Activated CD4-positive, alpha-beta T cell treated with anti-CD3 and anti-CD28 coated beads for 1 hour (primary cell): ENCODE measurements around the gene FAM180A.

Experiments used
- DNase-seq: peaks from one replicate; pipeline ENCODE4 v3.0.0-alpha.2; 2020

The FAM180A gene

GRCh38 chr7:135736586-135737305 is 11.9 kb downstream of the FAM180A start:
- no peak for DNase-seq

DNA sequence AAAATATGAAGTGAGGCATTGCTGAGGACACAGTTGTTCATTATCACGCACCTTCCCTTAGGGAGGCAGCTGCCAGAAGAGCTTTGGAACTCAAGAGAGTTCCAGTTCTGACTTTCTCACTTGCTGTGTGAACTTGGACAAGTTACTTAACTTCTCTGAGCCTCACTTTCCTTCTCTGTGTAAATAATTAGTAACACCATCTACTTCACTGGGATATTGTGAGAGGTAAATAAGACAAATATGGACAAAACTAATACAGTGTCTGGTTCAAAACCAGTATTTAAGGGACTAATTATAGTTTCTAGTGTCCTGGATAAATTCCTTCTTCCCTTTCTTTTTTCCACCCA is 14.3 kb downstream of the FAM180A start:
- DNase-seq, result no peak

GRCh38 chr7:135733603-135734342 is 14.8 kb downstream of the FAM180A start:
- DNase-seq, result no peak

DNA sequence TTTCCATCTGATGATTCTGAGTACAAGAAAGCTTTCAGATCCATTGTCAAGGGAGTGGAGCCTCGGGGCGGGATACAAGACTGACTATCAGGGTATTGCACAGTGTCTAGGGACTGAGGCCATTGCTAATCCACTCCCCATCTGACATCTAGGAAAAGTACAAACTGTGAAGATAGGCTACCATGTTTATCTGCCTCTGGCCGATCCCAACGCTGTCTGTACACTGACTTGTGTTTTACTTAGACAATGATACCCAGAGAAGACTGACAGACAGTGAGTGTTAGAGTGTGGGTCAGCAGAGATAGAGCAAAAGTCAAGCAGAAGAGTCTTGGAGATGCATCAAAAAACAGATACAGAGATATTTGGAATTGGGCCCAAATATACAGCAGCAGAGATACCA is 17.5 kb downstream of the FAM180A start:
- DNase-seq, result no peak

DNA sequence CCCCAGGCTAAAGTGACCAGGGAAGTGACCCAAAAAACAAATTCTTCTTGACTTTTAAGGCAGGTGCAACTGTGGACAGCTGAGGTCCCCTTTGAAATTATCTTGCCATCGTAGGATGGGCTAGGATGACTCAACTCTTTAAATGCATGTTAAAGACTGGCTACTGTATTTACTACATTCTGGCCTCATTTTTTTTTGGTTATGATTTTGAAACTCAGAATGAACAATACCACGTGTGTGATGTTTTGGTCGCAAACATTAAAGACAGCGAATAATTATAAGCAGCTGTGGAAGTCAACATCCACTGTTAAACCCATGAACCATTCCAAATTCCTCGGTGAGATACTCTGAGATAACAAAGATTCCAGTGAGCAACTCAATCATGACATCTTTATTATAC is 19.4 kb downstream of the FAM180A start:
- no peak for DNase-seq

DNA sequence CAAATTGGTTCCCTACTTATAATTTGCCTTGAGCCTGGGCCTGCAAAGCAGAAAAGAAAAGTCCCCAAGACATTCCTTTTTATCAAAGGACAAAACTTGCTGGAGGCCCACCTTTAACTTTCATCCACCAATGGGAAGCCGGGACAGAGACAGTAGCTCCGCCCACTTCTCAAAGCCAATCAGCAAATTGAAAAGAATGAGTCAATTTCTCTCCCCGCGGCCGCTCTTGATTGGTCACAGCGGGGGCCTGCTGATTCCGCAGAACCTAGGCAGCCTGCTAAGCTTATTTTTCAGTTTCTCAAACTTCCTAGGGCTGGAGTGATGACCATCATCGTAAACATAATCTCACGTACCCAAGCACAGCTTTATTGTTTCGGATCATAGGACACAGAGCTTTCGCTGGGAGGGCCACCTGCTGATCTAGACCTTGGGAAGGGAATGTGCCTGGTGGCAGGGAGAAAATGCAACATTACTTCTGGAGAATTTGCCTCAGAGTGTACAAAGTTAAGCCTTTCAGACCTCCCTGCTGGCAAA is 20.4 kb downstream of the FAM180A start, which contains the start of gene SLC13A4:
SLC13A4 (minus strand) TSS at position 51 of the 534 bp plus-strand sequence. CDS start 690 bp downstream, outside the sequence.
- DNase-seq, result no peak

GRCh38 chr7:135726911-135727673 is 21.5 kb downstream of the FAM180A start:
- no peak for DNase-seq

DNA sequence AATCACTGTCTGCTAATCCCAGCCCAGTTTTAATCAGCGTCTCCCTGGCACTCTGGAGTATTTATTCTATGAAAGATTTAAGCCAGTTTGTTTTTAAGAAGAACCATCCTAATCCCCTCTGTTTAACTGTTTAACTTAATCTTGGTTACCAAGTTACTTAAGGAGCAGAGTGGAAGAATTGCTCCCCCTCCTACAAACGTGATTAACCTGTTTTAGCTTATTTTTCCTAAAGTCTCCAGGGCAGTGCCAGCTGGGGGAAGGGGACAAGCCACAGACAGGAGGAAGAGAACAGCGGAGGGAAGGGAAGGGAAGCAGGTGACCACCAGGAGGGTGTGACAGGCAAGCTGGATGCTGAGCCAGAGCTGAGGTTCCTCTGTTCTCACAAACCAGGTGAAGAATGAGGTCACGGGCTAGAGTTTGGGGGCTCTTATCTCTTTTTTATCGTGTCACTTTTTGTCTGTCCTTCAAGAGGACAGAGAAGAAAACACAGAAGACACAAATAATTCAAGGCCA is 22.3 kb downstream of the FAM180A start:
- no peak for DNase-seq

DNA sequence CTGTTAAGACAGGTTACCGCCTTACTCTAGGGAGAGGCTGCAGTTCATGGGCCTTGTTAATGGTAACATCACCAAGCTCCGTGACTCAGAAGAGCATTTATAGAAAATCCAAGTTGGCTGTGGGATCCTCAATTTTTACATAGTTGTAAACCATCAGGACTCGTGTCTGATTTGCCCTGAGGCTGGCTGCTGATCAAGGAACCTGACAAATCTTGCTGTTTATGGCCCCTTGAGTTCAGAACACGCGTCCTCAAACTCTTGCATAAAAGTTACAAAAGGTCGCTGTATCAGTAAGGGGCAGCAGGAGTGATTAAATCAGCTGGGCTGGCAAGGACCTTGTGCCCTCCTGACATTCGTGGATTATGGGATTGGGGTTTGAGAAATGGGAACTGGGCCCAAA is 25.2 kb downstream of the FAM180A start:
- DNase-seq, result no peak

- no peak for DNase-seq
Measured at GRCh38 chr7:135721198-135721820, 27.3 kb downstream of the FAM180A start.

GRCh38 chr7:135719688-135720087 is 28.9 kb downstream of the FAM180A start:
- no peak for DNase-seq

GRCh38 chr7:135718794-135719437 is 29.7 kb downstream of the FAM180A start:
- no peak for DNase-seq

GRCh38 chr7:135718219-135718618 is 30.4 kb downstream of the FAM180A start:
- DNase-seq, result no peak

DNA sequence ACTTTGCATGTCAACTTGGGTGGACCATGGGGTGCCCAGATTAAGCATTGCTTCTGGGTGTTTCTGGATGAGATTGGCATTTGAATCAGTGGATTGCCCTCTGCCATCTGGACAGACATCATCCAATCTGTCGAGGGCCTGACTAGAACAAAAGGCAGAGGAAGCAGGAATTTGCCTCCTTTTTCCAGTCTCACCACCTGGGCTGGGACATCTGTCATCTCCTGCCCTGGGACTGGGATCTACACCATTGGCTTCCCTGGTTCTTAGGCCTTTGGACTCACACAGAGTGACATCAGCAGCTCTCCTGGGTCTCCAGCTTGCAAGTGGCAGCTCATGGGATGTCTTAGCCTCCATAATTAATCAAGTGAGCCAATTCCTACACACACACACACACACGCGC is 30.9 kb downstream of the FAM180A start:
- no peak for DNase-seq

- DNase-seq, result no peak
Measured at GRCh38 chr7:135716677-135717238, 31.9 kb downstream of the FAM180A start.

- no peak for DNase-seq
Measured at GRCh38 chr7:135715673-135716072, 32.9 kb downstream of the FAM180A start.

- no peak for DNase-seq
Measured at GRCh38 chr7:135715055-135715522, 33.5 kb downstream of the FAM180A start.

- DNase-seq, result no peak
Measured at GRCh38 chr7:135714534-135715009, 34.0 kb downstream of the FAM180A start.

DNA sequence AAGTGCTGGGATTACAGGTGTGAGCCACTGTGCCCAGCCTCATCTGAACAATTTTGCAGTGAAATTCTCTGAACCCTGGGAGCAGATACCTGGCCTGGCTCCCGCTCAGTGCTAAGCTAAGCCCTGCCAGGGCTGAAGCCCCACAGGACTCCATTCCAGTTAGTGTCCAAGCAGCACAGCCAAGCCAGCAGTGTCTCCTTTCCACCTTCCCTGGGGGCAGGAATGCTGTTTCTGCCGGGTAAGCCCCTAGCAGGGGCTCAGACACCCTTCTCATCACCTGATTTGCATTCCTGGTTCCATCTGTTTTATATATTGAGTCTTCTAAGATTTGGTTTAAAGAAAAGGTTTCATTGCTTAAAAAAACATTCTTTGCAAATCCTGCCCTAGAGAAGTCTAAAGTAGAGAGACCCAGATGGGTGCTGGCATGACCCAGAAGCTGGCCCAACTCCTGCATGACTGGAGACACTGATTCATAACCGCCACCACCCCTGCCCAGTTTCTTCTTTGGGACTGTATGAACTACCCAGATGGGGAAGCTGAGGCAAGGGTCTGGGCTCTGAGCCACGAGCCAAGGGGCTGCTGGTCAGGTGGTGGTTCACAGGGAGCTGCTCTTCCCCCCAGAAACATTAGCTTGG is 34.7 kb downstream of the FAM180A start:
- DNase-seq, result no peak

DNA sequence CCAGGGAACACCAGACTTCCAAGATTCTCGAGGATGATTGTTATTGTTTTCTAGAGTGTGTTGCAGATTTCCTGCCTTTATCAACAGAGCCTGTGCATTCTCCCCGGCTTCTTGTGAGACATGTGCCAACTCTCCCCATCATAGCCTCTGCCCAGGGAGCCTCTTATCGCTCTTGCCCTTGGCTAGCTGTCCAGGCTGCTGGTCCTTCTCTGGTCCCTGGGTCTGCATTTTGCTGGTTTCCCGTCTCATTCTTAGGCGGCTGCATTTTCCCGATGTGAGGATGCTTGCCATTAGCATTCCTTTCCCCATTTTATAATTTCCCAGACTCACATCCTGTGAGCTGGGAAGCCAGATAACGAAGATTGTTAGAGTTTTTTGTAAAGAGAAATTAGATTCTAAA is 35.8 kb downstream of the FAM180A start:
- no peak for DNase-seq

GRCh38 chr7:135712182-135712782 is 36.3 kb downstream of the FAM180A start:
- no peak for DNase-seq
